Left cardiac atrium (tissue), 4 donors: Measurements from ENCODE around the gene ADA. TPM values are rescaled to one million over a fixed set of nuclear protein-coding genes. Genes with fewer than 3 reads are reported as not detected.
"Not testable (repeated sequence)": the region's sequence is repeated elsewhere in the genome, so short reads cannot be mapped to it uniquely, and the experiment has no call there.

Experiments used
- ATAC-seq, 2 donors: fragments of 200-7000 bp; cut with Tn5 transposase; one replicate each; pipeline ENCODE4 v1.9.1; 2020; ENCODE audit warnings: mild to moderate bottlenecking in 2 of 2, moderate library complexity in 2 of 2
- DNase-seq: peaks from one replicate; pipeline ENCODE4 v3.0.0-alpha.2; 2020
- intact Hi-C, 2 donors: fragments of 100-400 bp; cut with DNase I; formaldehyde crosslinking; loops; one replicate each; pipeline versions ENCODE4 v1.14.1 to v1.15.1; 2022 to 2023
- total RNA-seq, 2 donors: library from RNA; stranded (reverse); fragmentation: NEBNext Ultra II Directional; extraction: Animal tissue kit (Norgen Biotek cat#: 25700); gene quantifications; one replicate each; pipeline ENCODE4 v1.2.1, GENCODE V29; 2021
- donor health status: DM: no; HTN: yes; CAD: no.
- donor health status: DM: no; HTN: yes; CAD: no; lungs with severe emphysema.
- donor health status: DM: yes; HTN: yes; CAD: no.
- donor health status: Dilated cardiomyopathy.

The ADA gene
- total RNA-seq, 2 donors from 2014 or later: 11.3 to 12.2 TPM

- DNase-seq (no peak), ATAC-seq (no peak)
- intact Hi-C loops: no loop called here
These were observed 59.1 kb downstream of the ADA start for GRCh38 chr20:44592366-44592765.

- ATAC-seq (no peak), DNase-seq (no peak)
- intact Hi-C loops: no loop called here
These were observed 60.3 kb downstream of the ADA start for GRCh38 chr20:44590980-44591778.

GRCh38 chr20:44589537-44589936, 62.0 kb downstream of the ADA start:
- DNase-seq: no peak
- no peak for ATAC-seq
- intact Hi-C loops: no loop called here

- DNase-seq, ATAC-seq, intact Hi-C loops: not testable (repeated sequence)
These were observed 63.2 kb downstream of the ADA start for GRCh38 chr20:44588321-44588720.

- ATAC-seq (no peak), DNase-seq (no peak)
- intact Hi-C loops: no loop called here
These were observed 64.2 kb downstream of the ADA start for GRCh38 chr20:44587035-44587980.

- intact Hi-C loops: no loop called here
- DNase-seq (no peak), ATAC-seq (no peak)
These were observed 65.1 kb downstream of the ADA start for GRCh38 chr20:44586289-44586911.

- no peak for ATAC-seq
- intact Hi-C loops: no loop called here
These were observed 66.2 kb downstream of the ADA start for GRCh38 chr20:44585057-44585963.

GRCh38 chr20:44584162-44584561, 67.3 kb downstream of the ADA start:
- intact Hi-C loops: no loop called here
- DNase-seq (no peak), ATAC-seq (no peak)

More at GRCh38 chr20:44585057-44585963, 66.2 kb downstream of the ADA start:
- no peak for DNase-seq

- ATAC-seq: no peak
- intact Hi-C loops: no loop called here
These were observed 68.3 kb downstream of the ADA start for GRCh38 chr20:44583157-44583556.

GRCh38 chr20:44582311-44583025, 69.0 kb downstream of the ADA start, which contains the start of gene PKIG:
Gene PKIG, plus strand, starts transcription at chr20:44582579. Its CDS starts 31,978 bp downstream, at chr20:44614557.
- ATAC-seq (peak; percentile 83 to 88), DNase-seq (peak; percentile 65)
- intact Hi-C loops: no loop called here

More at GRCh38 chr20:44583157-44583556, 68.3 kb downstream of the ADA start:
- DNase-seq: no peak

- DNase-seq (no peak), ATAC-seq (no peak)
- intact Hi-C loops: no loop called here
These were observed 70.0 kb downstream of the ADA start for GRCh38 chr20:44581515-44581914.

- ATAC-seq (peak in 1 of 2 donors; percentile 29), DNase-seq (no peak)
- intact Hi-C loops: no loop called here
These were observed 70.8 kb downstream of the ADA start for GRCh38 chr20:44580581-44581268.

- DNase-seq (no peak), ATAC-seq (no peak)
- intact Hi-C loops: no loop called here
These were observed 72.0 kb downstream of the ADA start for GRCh38 chr20:44579313-44580081.

- intact Hi-C loops: no loop called here
- peak in 1 of 2 donors; percentile 9 for ATAC-seq
- DNase-seq: no peak
These were observed 75.2 kb downstream of the ADA start for GRCh38 chr20:44576297-44576696.

GRCh38 chr20:44574372-44574771, 77.1 kb downstream of the ADA start:
- DNase-seq: no peak
- intact Hi-C loops: loop anchor here in 1 of 2 donors (5.0 kb wide), 1 partner anchor 33 kb away; no protein-coding TSS in a partner anchor
- ATAC-seq: no peak

- DNase-seq: no peak
- intact Hi-C loops: loop anchor here in 1 of 2 donors (5.0 kb wide), 1 partner anchor 34 kb away; no protein-coding TSS in a partner anchor
- no peak for ATAC-seq
These were observed 78.0 kb downstream of the ADA start for GRCh38 chr20:44573501-44573869.
